ENCODE measurements around the gene PYURF.

PYURF gene

GRCh38 chr4:88511236-88511635 lies 12.3 kb downstream of the PYURF start:
- DNase-seq (ENCODE audit: low read depth in 2 of 2) = no peak

DNA sequence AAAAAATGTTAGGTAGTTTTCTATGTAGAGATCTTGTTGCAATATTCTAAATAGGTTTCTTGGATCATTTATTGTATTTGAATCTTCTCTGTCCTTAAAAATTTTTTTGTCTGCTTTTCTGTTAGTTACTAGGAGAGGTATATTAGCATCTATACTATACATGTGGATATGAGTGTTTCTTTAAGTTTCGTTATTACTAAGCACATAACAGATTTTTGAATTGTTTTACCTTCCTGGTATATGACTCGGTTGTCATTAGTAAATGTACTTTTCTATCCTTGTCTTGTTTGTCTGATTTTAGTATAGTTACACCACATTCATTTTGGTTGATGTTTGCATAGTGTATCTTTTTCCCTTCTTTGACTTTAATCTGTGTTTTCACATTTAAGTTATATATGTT lies 20.2 kb downstream of the PYURF start:
- DNase-seq (ENCODE audit: low read depth in 2 of 2) = no peak

DNA sequence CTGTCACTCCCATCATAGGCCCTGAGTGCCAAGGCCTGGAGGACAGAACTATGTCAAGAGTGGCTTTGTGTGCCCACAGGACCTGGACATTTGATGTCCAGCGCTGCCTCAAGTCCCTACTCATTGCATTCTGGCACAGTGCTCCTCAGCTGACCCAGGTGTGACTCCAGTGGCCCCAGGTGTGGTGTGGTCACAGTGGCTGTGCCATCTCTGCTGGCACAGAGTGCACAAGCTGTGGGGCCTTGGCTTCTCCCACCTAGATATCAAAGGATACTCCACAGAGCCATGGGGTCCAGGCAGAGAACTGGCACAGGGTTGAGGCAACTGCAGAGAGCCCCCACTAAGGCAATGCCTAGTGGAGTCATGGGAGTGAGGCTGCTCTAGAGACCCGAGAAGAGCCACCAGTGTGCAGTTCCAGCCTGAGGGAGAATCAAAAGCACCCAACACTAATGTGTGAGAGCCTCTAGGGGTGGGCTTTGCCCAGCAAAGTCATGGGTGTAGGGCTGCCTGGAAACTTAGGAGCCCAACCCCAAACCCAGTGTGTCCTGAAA lies 25.6 kb downstream of the PYURF start:
- no peak for DNase-seq (ENCODE audit: low read depth in 2 of 2)

DNA sequence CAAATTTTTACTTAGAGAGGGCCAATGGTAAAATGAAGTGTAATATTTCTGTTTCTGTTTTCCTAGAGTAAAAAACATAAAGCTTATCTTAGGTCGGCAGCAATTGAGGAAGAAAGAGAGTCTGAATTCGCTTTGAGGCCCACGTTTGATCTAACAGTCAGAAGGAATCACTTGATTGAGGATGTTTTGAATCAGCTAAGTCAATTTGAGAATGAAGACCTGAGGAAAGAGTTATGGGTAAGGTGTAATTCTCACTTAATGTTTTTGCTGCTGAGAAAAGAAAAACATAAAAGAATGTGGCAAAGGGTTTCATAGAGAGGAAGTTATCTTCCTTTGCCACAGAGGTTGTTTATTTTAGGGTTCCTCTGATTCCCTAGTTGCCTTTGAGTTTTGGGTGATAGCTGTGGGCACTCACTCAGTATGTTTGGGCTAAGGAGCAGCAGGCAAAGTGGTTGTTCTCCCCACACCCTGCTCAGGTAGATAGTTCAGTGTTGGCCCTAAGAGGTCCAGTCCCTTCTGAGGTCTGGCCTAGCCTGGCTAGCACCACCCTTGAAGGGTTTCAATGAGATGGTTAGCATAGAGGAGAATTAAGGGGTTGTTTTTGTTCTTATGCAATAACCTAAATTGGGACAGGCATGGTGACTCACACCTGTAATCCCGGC lies 34.3 kb downstream of the PYURF start:
- no peak for DNase-seq (ENCODE audit: low read depth in 2 of 2)

GRCh38 chr4:88481537-88481936 lies 42.0 kb downstream of the PYURF start:
- DNase-seq (ENCODE audit: low read depth in 2 of 2) = no peak

DNA sequence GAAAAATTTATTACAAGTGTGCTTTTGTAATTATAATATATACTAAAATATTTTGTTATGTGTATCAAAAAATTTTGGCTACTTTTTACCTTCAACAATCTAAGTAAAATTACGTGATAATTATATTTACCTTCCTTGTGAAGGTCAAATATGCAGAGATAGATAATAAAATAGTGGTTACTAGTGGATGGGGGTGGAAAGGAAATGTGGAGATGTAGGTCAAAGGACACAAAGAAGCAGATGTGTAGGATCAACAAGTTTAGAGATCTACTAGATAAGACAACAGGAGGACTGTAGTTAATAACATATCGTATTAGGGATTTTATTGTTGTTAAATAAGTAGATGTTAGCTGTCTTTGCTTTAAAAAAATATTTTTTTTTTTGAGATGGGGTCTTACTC lies 45.3 kb downstream of the PYURF start:
- no peak for DNase-seq (ENCODE audit: low read depth in 2 of 2)

GRCh38 chr4:88477229-88477860 lies 46.2 kb downstream of the PYURF start:
- DNase-seq (ENCODE audit: low read depth in 2 of 2) = no peak
